H1 (cell line): Measurements from ENCODE around the gene OR10P1. TPM values are rescaled to one million over a fixed set of nuclear protein-coding genes. Genes with fewer than 3 reads are reported as not detected.

Source experiments
- CTCF ChIA-PET: fragments of 300-600 bp; sonication (Branson Sonifier 250); formaldehyde crosslinking; loops from one replicate; lab custom pipeline; 2021; ENCODE audit not compliant: partially characterized antibody; lab: Charles Lee
- POLR2A ChIA-PET: fragments of 300-600 bp; sonication (Branson Sonifier 250); formaldehyde crosslinking; loops from one replicate; lab custom pipeline; 2021; ENCODE audit warnings: inconsistent platforms; ENCODE audit not compliant: partially characterized antibody; lab: Charles Lee
- DNase-seq, 2 experiments: peaks; one replicate each; pipeline versions ENCODE4 v3.0.0 to v3.0.0-alpha.2; 2010 to 2022; ENCODE audit warnings: low spot score in 2 of 2, low read depth in 1 of 2, mixed read lengths in 1 of 2
- FAIRE-seq: peaks from 2 replicates; lab custom pipeline; 2011; peaks lifted over from hg19 to GRCh38; lab: Jason Lieb, UNC
- H2AFZ ChIP-seq: 2 replicates; pipeline ENCODE4 v1.8.1; 2012; ENCODE audit warnings: low read length, inconsistent platforms
- H2AK5ac ChIP-seq: 2 replicates; pipeline ENCODE4 v1.6.1; 2013; ENCODE audit warnings: low read depth, low read length
- H2BK120ac ChIP-seq: replicated peaks from 2 replicates; pipeline ENCODE3; 2013; ENCODE audit warnings: low read depth, low read length, inconsistent platforms
- H2BK12ac ChIP-seq: 2 replicates; pipeline ENCODE4 v1.6.1; 2013; ENCODE audit warnings: low read depth, low read length
- H2BK15ac ChIP-seq: 2 replicates; pipeline ENCODE4 v1.6.1; 2013; ENCODE audit warnings: low read length
- H2BK20ac ChIP-seq: 2 replicates; pipeline ENCODE4 v1.6.1; 2013; ENCODE audit warnings: low read length
- H2BK5ac ChIP-seq: 2 replicates; pipeline ENCODE4 v1.6.1; 2013; ENCODE audit warnings: low read depth, low read length
- H3K14ac ChIP-seq: 2 replicates; pipeline ENCODE4 v1.6.1; 2013; ENCODE audit warnings: inconsistent platforms; ENCODE audit not compliant: insufficient read length
- H3K18ac ChIP-seq: 2 replicates; pipeline ENCODE4 v1.6.1; 2013; ENCODE audit warnings: low read length; ENCODE audit errors: extremely low read depth
- H3K23ac ChIP-seq: 2 replicates; pipeline ENCODE4 v1.6.1; 2013; ENCODE audit warnings: inconsistent platforms; ENCODE audit not compliant: insufficient read length
- H3K23me2 ChIP-seq: 2 replicates; pipeline ENCODE4 v1.6.1; 2013; ENCODE audit warnings: low read depth, low read length
- H3K27ac ChIP-seq: 2 replicates; pipeline ENCODE4 v1.6.1; 2011; ENCODE audit warnings: low read depth, low read length, inconsistent platforms
- H3K27me3 ChIP-seq, 4 experiments: replicated peaks in 1 of 4; 1 replicate in 1 of 4; 2 replicates in 3 of 4; pipeline versions ENCODE4 v1.6.1 to v1.8.1; 2011 to 2013; ENCODE audit warnings: low read length in 3 of 4, mild to moderate bottlenecking in 3 of 4, inconsistent platforms in 2 of 4, mixed read lengths in 2 of 4, moderate library complexity in 1 of 4; ENCODE audit not compliant: control insufficient read depth in 3 of 4, insufficient read depth in 3 of 4; ENCODE audit errors: extremely low read depth in 1 of 4
- H3K36me3 ChIP-seq, 4 experiments: 2 replicates each; pipeline versions ENCODE4 v1.6.1 to v1.8.1; 2011 to 2013; ENCODE audit warnings: mild to moderate bottlenecking in 4 of 4, low read length in 3 of 4, moderate library complexity in 2 of 4, control low read depth in 1 of 4, inconsistent platforms in 1 of 4; ENCODE audit not compliant: insufficient read depth in 4 of 4, control insufficient read depth in 2 of 4
- H3K4ac ChIP-seq: replicated peaks from 2 replicates; pipeline ENCODE3; 2013; ENCODE audit warnings: low read length, low read depth, mixed read lengths, inconsistent platforms; ENCODE audit not compliant: insufficient read length
- H3K4me1 ChIP-seq, 4 experiments: replicated peaks in 1 of 4; 1 replicate in 1 of 4; 2 replicates in 3 of 4; pipeline versions ENCODE4 v1.6.1 to v1.8.1; 2011 to 2013; ENCODE audit warnings: low read length in 3 of 4, inconsistent platforms in 2 of 4, mixed read lengths in 1 of 4; ENCODE audit not compliant: insufficient read depth in 4 of 4, control insufficient read depth in 3 of 4
- H3K4me2 ChIP-seq, 2 experiments: 2 replicates each; pipeline versions ENCODE4 v1.6.1 to v1.8.1; 2011 to 2013; ENCODE audit warnings: low read depth in 2 of 2, low read length in 2 of 2, control low read depth in 1 of 2, inconsistent platforms in 1 of 2, mild to moderate bottlenecking in 1 of 2; ENCODE audit not compliant: insufficient read depth in 1 of 2
- H3K4me3 ChIP-seq, 4 experiments: fragments of 200-600, 300-600 bp in 1 of 4; sonication (generic), shearing (Covaris generic), sonication (Bioruptor Twin) in 1 of 4; 2 replicates each; pipeline versions ENCODE4 v1.5.1 to v1.8.1; 2011 to 2016; ENCODE audit warnings: low read length in 4 of 4, low read depth in 3 of 4, control low read depth in 2 of 4, inconsistent platforms in 2 of 4, mild to moderate bottlenecking in 2 of 4, mixed read lengths in 1 of 4, moderate library complexity in 1 of 4; ENCODE audit not compliant: insufficient read depth in 2 of 4; ENCODE audit errors: extremely low read depth in 1 of 4
- H3K56ac ChIP-seq: replicated peaks from 2 replicates; pipeline ENCODE3; 2013; ENCODE audit warnings: low read depth, mild to moderate bottlenecking, mixed read lengths, low read length, inconsistent platforms; ENCODE audit not compliant: insufficient read length
- H3K79me1 ChIP-seq: 2 replicates; pipeline ENCODE4 v1.6.1; 2013; ENCODE audit warnings: low read depth, low read length, control low read depth
- H3K79me2 ChIP-seq, 2 experiments: 2 replicates each; pipeline versions ENCODE4 v1.6.1 to v1.8.1; 2012 to 2013; ENCODE audit warnings: low read length in 2 of 2, mild to moderate bottlenecking in 2 of 2, inconsistent platforms in 1 of 2; ENCODE audit not compliant: insufficient read depth in 2 of 2, control insufficient read depth in 1 of 2
- H3K9ac ChIP-seq, 4 experiments: replicated peaks in 1 of 4; 1 replicate in 1 of 4; 2 replicates in 3 of 4; pipeline versions ENCODE4 v1.6.1 to v1.8.1; 2011 to 2013; ENCODE audit warnings: low read depth in 3 of 4, low read length in 3 of 4, control low read depth in 2 of 4, mild to moderate bottlenecking in 2 of 4, moderate library complexity in 2 of 4, inconsistent platforms in 1 of 4; ENCODE audit errors: extremely low read depth in 1 of 4
- H3K9me3 ChIP-seq, 2 experiments: 2 replicates each; pipeline versions ENCODE4 v1.6.1 to v1.8.1; 2012 to 2013; ENCODE audit warnings: mild to moderate bottlenecking in 2 of 2, moderate library complexity in 2 of 2, control low read depth in 1 of 2, inconsistent platforms in 1 of 2, low read depth in 1 of 2, low read length in 1 of 2, mixed read lengths in 1 of 2; ENCODE audit not compliant: insufficient read depth in 2 of 2
- H4K20me1 ChIP-seq, 2 experiments: replicated peaks in 1 of 2; 2 replicates each; pipeline versions ENCODE3 to v1.8.1; 2011 to 2013; ENCODE audit warnings: inconsistent platforms in 2 of 2, low read length in 2 of 2, mild to moderate bottlenecking in 1 of 2; ENCODE audit not compliant: insufficient read depth in 2 of 2, control insufficient read depth in 1 of 2
- H4K5ac ChIP-seq: 2 replicates; pipeline ENCODE4 v1.6.1; 2013; ENCODE audit warnings: low read length, low read depth, mixed read lengths, inconsistent platforms; ENCODE audit not compliant: insufficient read length
- H4K8ac ChIP-seq: 2 replicates; pipeline ENCODE4 v1.8.0; 2013; ENCODE audit warnings: mild to moderate bottlenecking, moderate library complexity, low read length, inconsistent platforms; ENCODE audit not compliant: insufficient read depth; ENCODE audit errors: extremely low read depth
- H4K91ac ChIP-seq: replicated peaks from 2 replicates; pipeline ENCODE3; 2013; ENCODE audit warnings: low read length, mixed read lengths, inconsistent platforms; ENCODE audit not compliant: insufficient read length
- ATF3 ChIP-seq: IDR thresholded peaks from 2 replicates; pipeline ENCODE4 v1.6.1; 2011; ENCODE audit warnings: low read depth, mild to moderate bottlenecking, low read length; ENCODE audit not compliant: insufficient read depth
- CBX5 ChIP-seq: fragments of 300-800, 300-1000 bp; sonication (generic); IDR thresholded peaks from 2 replicates; pipeline ENCODE4 v1.7.1; 2016; ENCODE audit warnings: antibody characterized with exemption, low read length, low read depth
- EP300 ChIP-seq, 2 experiments: IDR thresholded peaks; 1 replicate in 1 of 2; 2 replicates in 1 of 2; pipeline ENCODE4 v1.6.1; 2011 to 2012; ENCODE audit warnings: low read depth in 2 of 2, low read length in 2 of 2, mild to moderate bottlenecking in 2 of 2, borderline replicate concordance in 1 of 2, inconsistent platforms in 1 of 2, moderate library complexity in 1 of 2
- SUZ12 ChIP-seq: fragments of 200-600 bp; sonication (generic); IDR thresholded peaks from 2 replicates; pipeline ENCODE4 v1.6.1; 2012; ENCODE audit warnings: mild to moderate bottlenecking, inconsistent platforms, low read length, moderate library complexity, mixed read lengths
- WGBS, 2 experiments: shearing (Covaris generic) in 1 of 2; methylation state at CpG; one replicate each; pipeline versions ENCODE4 v1.1.6 to v1.1.7; 2013 to 2015; ENCODE audit warnings: low lambda C conversion rate in 2 of 2, mixed read lengths in 2 of 2, inconsistent platforms in 1 of 2, low coverage in 1 of 2, missing lambda C conversion rate in 1 of 2; ENCODE audit not compliant: insufficient replicate concordance in 2 of 2, insufficient coverage in 1 of 2, insufficient read length in 1 of 2; ENCODE audit errors: extremely low coverage in 1 of 2, missing lambda C conversion rate in 1 of 2; 5-methylcytosine and 5-hydroxymethylcytosine counted together
- polyA plus RNA-seq, 7 experiments: library from polyadenylated mRNA; depleted of rRNA in 3 of 7; stranded (reverse) in 5 of 7; unstranded in 2 of 7; fragments of >200 nt in 5 of 7; fragments of 200-250 nt in 2 of 7; gene quantifications; 1 replicate in 5 of 7; 2 replicates in 1 of 7; 4 replicates in 1 of 7; pipeline versions ENCODE4 v1.2.1 to v1.2.3, GENCODE V29; 2011 to 2013; ENCODE audit warnings: missing spikeins in 2 of 7, mixed read lengths in 2 of 7
- total RNA-seq: library from RNA; stranded (reverse); fragmentation: NEBNext Ultra II Directional; extraction: Animal tissue kit (Norgen Biotek cat#: 25700); gene quantifications from 2 replicates; pipeline ENCODE4 v1.2.1, GENCODE V29; 2021

Gene OR10P1
- total and polyA plus RNA-seq, 2 of the 8 experiments (the other 6 are each of a cell fraction or from before 2014, with no cell fraction given), result not detected

GRCh38 chr12:55686366-55687010, 49.8 kb downstream of the OR10P1 start:
- no peak overlapping the region for H2BK15ac ChIP-seq
- H3K27ac ChIP-seq, result no peak overlapping the region
- FAIRE-seq, result no peak

More at GRCh38 chr12:55686366-55687010, 49.8 kb downstream of the OR10P1 start:
- Histone ChIP-seq H2BK12ac (no peak overlapping the region), H3K27me3 (no peaks in the 10 kb centered on the region), H2AFZ (no peak overlapping the region), H3K56ac (no peak overlapping the region), H3K4me1 (peaks cover 0 to 9% (median 3%) of the 10 kb centered on the region in 4 experiments; a peak in 4 of 7 replicates), H3K23ac (no peak overlapping the region), H3K23me2 (no peaks in the 10 kb centered on the region), H2AK5ac (no peak overlapping the region), H3K9ac (no peak overlapping the region; a peak in 1 of 7 replicates), H3K18ac (no peak overlapping the region), H3K9me3 (no peaks in the 10 kb centered on the region), H3K79me2 (no peaks in the 10 kb centered on the region), H4K5ac (no peak overlapping the region), H3K4ac (no peak overlapping the region), H2BK120ac (no peak overlapping the region), H4K91ac (no peak overlapping the region), H4K8ac (no peak overlapping the region), H2BK5ac (no peak overlapping the region), H3K79me1 (no peaks in the 10 kb centered on the region), H4K20me1 (peaks cover 0 to 2% of the 10 kb centered on the region in 2 experiments), H3K14ac (no peak overlapping the region), H3K4me2 (no peak overlapping the region), H2BK20ac (no peak overlapping the region), H3K36me3 (peaks cover 0 to 18% (median 7%) of the 10 kb centered on the region in 4 experiments; a peak in 5 of 8 replicates), H3K4me3 (no peak overlapping the region)
- no peak for DNase-seq
- CTCF ChIA-PET, result interaction anchor here (0.9 to 4.1 kb wide), 4 partner anchors 13 to 132 kb away, joined by 3 to 20 read pairs (median 8); partner anchors contain the start of genes ITGA7 and ORMDL2
- POLR2A ChIA-PET, result interaction anchor here (1.0 to 2.4 kb wide), 2 partner anchors 10 to 36 kb away, joined by 3 to 8 read pairs; no protein-coding TSS in a partner anchor
- TF ChIP-seq ATF3 (no peak), SUZ12 (no peak), CBX5 (no peak), EP300 (IDR thresholded peaks at IDR 0.05; ENCODE audit: borderline replicate concordance in 1 of 2, low read depth in 2 of 2, low read length in 2 of 2) (no peak)
- WGBS, 2 experiments, result 99% methylated on average over 9 of the region's 9 CpGs; no CpG with 5 or more reads in 1 of the 2 experiments
